ENCODE measurements around the gene GRAMD4.
"Not testable (repeated sequence)": the region's sequence is repeated elsewhere in the genome, so short reads cannot be mapped to it uniquely, and the experiment has no call there.

GRAMD4 gene

GRCh38 chr22:46637711-46638600 lies 17.8 kb downstream of the GRAMD4 start:
- peak; percentile 57 for DNase-seq (ENCODE audit: low spot score)

DNA sequence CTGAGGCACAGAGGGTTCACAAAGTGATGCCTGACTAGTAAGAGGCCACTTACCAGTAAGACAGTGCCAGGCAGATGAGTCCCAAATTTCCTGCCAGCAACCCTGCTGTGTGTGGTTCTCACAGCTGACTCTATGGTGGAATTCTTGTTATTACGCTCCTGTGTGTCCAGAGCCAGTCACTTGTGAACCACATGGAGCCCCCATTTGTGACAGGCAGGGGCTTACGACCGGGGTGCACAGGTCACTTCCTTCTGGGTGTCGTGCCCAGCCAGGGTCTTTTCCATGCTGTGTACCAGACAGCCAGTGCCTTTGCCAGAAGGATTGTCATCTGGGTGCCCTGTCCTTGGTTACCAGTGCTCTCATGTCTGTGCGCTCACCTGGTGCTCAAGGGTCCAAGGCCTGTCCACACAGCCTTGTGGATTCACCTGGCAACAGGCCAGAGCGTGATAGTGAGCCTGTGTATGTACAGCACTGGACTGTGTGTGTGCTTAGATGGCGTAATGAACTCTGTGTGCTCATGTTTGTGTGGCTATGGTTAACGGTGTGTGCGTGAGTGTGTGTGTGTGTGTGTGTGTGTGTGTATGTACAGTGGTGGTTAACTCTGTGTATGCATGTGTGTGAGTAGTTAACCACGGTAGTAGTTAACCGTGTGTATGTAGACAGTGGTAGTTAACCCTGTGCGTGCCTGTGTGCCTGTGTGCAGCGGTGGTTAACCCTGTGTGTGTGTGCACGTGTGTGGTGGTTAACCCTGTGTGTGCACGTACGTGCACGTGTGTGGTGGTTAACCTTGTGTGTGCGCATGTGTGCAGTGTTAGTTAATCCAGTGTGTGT lies 18.6 kb downstream of the GRAMD4 start:
- no peak for DNase-seq (ENCODE audit: low spot score)

GRCh38 chr22:46639843-46640242 lies 19.7 kb downstream of the GRAMD4 start:
- no peak for DNase-seq (ENCODE audit: low spot score)

DNA sequence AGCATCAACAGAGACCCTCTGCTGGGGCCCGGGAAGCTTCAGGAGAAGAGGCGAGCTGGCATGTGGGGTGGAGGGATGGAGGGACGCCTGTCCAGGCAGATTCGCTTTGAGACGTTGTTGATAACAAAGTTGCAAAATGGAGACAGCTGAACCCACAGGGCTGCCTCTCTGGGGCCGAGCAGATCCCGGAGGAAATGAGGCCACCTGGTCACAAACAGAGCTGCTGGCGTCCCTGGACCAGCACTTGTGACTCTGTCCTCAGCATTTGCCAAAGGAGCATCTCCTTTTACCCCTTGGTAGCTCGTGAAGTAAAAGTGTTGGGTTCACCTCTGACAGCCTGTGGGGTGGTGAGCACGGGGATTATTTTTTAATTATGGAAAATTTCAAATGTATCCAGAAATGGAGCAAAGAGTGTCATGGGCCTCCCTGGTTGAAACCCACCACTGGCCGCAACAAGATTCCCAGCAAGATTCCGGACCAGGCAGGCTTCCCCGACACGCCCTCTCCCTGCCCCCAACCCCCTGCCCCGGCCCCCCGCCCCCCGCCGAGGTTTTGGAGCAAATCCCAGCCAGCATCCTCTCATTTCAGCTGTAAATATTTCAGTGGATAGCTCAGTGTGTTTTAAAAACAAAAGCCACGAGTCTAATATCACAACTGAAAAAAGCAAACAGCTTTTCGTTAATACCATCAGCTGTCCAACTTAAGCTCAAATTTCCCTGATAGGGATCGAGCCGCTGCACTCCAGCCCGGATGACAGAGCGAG lies 20.3 kb downstream of the GRAMD4 start:
- no peak for DNase-seq (ENCODE audit: low spot score)

DNA sequence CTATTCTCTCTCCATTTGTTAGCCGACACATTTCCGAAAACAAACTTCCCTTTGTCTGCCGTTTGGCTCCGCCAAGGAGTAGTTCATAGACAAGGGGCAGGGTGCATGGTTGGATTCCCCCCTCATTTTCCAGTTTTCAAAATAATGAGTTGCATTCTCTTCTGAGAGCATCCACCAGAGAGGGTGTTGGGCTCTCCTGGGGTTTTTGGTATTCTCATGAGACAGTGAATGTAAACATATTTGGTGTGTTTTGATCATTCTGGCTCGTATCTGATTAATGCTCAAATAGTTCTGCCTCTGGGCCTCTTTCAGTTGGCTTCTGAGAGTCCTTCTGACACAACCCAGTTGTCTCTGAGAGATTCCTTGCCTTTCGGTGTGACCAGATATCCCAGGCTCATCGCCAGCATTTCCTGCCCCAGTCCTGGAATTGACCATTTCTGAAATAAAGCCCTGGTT lies 21.7 kb downstream of the GRAMD4 start:
- no peak for DNase-seq (ENCODE audit: low spot score)

DNA sequence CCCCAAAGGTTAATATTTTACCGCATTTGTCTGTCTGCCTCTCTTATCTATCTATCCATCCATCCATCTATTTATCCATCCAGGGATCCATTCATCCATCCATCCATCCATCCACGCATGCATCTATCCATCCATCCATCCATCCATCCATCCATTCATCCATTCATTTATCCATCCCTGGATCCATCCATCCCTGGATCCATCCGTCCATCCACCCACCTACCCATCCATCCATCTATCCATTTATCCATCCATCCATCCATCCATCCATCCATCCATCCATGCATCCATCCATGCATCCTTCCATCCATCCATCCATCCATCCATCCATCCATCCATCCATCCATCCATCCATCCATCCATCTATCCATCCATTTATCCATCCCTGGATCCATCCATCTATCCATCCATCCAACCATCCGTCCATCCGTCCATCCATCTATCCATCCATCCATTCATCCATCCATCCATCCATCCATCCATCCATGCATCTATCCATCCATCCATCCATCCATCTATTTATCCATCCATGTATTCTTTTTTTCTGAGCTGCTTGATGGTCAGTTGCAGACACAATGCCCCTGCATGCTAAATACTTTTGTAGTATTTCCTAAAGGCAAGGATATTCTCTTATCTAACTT lies 22.8 kb downstream of the GRAMD4 start:
- DNase-seq (ENCODE audit: low spot score), result not testable (repeated sequence)

DNA sequence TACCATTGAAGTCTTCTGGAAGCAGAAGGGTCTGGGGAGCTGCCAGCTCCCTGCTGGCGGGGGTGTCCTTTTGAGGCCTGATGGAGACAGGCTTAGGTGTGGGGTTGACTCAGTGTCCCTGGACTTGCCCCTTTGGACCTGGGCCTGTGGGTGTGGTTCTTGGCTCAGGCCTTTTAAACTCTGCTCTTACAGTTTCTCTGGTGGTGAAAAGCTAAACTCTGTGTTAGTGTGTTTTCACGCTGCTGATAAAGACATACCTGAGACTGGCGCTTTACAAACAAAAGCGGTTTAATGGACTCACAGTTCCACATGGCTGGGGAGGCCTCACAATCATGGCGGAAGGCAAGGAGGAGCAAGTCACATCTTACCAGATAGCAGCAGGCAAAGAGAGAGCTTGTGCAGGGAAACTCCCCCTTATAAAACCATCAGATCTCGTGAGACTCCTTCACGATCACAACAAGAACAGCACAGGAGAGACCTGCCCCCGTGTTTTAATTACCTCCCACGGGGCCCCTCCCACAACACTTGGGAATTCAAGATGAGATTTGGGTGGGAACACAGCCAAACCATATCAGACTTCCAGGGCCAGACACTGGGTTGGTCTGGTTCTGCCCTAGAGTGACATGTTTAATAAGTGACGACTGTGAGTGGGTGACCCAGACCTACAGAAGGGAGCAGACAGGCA lies 26.5 kb downstream of the GRAMD4 start:
- DNase-seq (ENCODE audit: low spot score), result no peak

- DNase-seq (ENCODE audit: low spot score), result not testable (repeated sequence)
These were observed 28.1 kb downstream of the GRAMD4 start for GRCh38 chr22:46648225-46648820.

GRCh38 chr22:46649141-46650077 lies 29.2 kb downstream of the GRAMD4 start:
- no peak for DNase-seq (ENCODE audit: low spot score)

- no peak for DNase-seq (ENCODE audit: low spot score)
These were observed 30.1 kb downstream of the GRAMD4 start for GRCh38 chr22:46650078-46650810.

DNA sequence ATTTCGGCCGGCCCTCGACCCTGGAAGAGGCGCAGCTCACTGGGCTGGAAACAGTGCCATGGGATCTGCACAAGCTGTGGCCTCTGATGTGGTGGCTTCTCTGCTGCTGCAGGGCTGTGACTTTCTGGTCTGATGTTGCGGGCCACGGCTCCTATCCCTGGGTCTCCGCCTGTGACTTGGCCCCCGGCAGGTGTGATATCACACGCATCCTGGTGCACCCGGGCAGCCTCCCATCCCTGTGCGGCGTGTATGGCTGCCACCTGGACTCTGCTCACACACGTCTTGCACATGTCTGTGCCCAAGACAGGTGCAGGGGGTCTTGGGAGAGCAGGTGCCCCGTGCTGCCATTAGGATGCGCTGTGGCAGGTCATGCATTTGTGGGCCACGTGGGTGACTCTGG lies 31.1 kb downstream of the GRAMD4 start:
- DNase-seq (ENCODE audit: low spot score), result no peak

DNA sequence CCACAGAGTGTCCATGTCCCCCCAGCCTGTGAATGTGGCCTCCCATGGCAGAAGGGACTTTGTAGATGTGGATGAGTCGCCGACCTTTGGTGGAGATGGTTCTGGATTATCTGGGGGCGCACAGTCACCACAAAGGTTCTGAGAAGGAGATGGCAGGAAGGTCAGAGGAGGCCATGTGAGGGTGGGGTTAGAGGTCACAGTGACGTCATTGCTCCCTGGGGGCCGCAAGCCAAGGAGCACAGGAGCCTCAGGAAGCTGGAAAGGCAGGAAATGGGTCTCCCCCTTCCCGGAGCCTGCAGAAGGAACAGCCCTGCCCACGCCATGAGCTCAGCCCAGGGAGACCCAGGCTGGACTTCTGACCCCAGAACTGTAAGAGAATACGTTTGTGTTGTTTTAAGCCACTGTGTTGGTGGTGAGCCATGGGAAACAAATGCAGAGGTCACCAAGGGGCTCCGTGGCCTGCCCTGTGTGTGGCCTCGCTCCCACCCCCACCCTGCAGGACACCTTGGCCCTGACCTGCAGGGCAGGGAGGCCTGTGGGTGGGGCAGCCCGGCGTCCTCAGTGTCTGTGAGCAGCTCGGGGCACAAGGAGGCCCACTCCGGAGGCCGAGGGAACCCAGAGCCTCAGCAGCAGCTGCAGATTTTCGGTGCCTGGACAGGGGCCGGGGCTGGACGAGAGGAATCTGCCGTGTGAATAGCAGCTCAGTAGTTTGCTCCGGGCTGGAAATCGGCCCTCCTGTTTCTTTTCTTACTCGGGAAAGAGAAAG lies 32.1 kb downstream of the GRAMD4 start:
- no peak for DNase-seq (ENCODE audit: low spot score)

GRCh38 chr22:46652847-46653331 lies 32.7 kb downstream of the GRAMD4 start:
- DNase-seq (ENCODE audit: low spot score), result peak; percentile 38

DNA sequence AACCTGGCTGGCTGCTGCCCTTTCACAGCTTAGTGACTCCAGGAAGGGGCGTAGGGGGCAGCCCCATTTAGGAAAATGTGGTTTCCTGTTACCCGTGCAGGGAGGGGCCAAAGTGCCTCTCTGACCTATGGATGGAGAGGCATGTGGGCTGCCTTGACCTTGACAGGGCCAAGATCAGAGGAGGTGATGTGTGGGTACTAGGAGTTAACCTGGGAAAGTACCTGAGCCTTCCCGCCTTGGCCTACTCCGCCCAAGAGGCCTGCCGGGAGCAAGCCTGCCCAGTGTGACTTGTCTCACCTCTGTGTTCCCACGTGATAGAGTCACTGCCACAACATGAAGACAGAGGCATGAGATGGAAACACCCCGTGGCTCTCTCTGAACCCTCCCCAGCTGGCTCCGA lies 33.4 kb downstream of the GRAMD4 start:
- DNase-seq (ENCODE audit: low spot score), result no peak

DNA sequence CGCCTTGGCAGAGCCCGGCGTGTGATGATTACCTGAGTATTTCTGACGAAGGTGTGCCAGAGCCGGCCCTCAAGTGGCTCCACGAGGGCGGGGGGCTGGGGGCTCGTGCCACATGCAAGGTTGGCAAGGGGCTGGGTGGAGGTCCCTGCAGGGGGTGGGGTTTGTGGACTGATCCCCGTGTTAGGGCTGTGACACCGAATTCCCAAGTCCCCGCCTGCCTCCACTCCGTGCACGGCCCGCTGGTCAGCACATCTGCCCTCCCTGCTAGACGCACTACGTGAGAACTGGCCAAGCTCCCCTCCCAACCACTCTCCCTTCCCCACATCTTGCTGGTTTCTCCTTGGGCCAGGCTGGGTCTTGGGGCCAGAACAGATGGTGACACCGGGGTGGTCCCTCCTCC lies 34.2 kb downstream of the GRAMD4 start:
- DNase-seq (ENCODE audit: low spot score), result no peak

- DNase-seq (ENCODE audit: low spot score), result peak; percentile 17
These were observed 34.9 kb downstream of the GRAMD4 start for GRCh38 chr22:46654927-46655595.

- no peak for DNase-seq (ENCODE audit: low spot score)
These were observed 35.8 kb downstream of the GRAMD4 start for GRCh38 chr22:46655861-46656608.
